Measurements from ENCODE around the gene BANF2.

DNA sequence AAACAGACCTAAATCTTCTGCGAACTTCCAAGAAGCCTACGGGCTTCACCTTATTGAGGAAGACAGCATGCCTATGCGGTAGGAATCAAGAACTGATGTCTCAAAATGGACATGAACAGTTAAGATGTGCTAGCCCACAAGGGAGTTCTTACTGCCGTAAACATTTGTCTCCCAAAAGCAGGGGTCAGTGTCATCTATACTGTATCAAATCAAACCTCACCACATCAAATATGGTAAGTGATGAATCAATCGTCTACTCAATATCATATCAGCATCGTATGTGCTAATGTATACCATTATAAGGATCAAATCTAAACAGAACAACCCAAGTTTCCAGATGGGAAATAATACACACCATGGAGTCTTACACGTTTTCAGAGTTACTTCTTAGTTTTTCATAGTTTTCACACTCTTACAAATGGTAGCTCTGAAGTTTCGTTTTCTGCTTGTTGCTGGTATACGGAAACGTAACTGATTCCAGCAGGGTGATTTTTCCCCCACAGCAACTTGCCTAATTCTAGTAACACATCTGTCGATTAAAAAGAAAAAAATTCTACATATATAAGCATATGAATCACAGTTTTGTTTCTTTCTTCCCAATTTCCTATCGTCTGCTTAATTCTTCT, 30.3 kb upstream of the BANF2 start:
- no peak for TF ChIP-seq POLR2AphosphoS5 (IDR thresholded peaks at IDR 0.05; ENCODE audit: low read depth)
- TF ChIP-seq, protein P1, sequence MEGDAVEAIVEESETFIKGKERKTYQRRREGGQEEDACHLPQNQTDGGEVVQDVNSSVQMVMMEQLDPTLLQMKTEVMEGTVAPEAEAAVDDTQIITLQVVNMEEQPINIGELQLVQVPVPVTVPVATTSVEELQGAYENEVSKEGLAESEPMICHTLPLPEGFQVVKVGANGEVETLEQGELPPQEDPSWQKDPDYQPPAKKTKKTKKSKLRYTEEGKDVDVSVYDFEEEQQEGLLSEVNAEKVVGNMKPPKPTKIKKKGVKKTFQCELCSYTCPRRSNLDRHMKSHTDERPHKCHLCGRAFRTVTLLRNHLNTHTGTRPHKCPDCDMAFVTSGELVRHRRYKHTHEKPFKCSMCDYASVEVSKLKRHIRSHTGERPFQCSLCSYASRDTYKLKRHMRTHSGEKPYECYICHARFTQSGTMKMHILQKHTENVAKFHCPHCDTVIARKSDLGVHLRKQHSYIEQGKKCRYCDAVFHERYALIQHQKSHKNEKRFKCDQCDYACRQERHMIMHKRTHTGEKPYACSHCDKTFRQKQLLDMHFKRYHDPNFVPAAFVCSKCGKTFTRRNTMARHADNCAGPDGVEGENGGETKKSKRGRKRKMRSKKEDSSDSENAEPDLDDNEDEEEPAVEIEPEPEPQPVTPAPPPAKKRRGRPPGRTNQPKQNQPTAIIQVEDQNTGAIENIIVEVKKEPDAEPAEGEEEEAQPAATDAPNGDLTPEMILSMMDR (conservative IDR thresholded peaks at IDR 0.05; ENCODE audit: low read depth in 2 of 2) = no peak
- no peak for TF ChIP-seq EZH2phosphoT487 (IDR thresholded peaks at IDR 0.05; ENCODE audit: unreplicated experiment)
- TF ChIP-seq CREB1 (CRISPR knock-in tag; IDR thresholded peaks at IDR 0.05; ENCODE audit: low read depth) = no peak
- TF ChIP-seq, protein P2, sequence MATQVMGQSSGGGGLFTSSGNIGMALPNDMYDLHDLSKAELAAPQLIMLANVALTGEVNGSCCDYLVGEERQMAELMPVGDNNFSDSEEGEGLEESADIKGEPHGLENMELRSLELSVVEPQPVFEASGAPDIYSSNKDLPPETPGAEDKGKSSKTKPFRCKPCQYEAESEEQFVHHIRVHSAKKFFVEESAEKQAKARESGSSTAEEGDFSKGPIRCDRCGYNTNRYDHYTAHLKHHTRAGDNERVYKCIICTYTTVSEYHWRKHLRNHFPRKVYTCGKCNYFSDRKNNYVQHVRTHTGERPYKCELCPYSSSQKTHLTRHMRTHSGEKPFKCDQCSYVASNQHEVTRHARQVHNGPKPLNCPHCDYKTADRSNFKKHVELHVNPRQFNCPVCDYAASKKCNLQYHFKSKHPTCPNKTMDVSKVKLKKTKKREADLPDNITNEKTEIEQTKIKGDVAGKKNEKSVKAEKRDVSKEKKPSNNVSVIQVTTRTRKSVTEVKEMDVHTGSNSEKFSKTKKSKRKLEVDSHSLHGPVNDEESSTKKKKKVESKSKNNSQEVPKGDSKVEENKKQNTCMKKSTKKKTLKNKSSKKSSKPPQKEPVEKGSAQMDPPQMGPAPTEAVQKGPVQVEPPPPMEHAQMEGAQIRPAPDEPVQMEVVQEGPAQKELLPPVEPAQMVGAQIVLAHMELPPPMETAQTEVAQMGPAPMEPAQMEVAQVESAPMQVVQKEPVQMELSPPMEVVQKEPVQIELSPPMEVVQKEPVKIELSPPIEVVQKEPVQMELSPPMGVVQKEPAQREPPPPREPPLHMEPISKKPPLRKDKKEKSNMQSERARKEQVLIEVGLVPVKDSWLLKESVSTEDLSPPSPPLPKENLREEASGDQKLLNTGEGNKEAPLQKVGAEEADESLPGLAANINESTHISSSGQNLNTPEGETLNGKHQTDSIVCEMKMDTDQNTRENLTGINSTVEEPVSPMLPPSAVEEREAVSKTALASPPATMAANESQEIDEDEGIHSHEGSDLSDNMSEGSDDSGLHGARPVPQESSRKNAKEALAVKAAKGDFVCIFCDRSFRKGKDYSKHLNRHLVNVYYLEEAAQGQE (IDR thresholded peaks at IDR 0.05; ENCODE audit: unreplicated experiment) = no peak
- no peak for TF ChIP-seq EZH2 (IDR thresholded peaks at IDR 0.05; ENCODE audit: low read depth, unreplicated experiment)
- no peak for TF ChIP-seq NANOG (IDR thresholded peaks at IDR 0.05; ENCODE audit: borderline replicate concordance)
- no peak for TF ChIP-seq ZNF114 (CRISPR knock-in tag; IDR thresholded peaks at IDR 0.05)
- TF ChIP-seq, protein P3, sequence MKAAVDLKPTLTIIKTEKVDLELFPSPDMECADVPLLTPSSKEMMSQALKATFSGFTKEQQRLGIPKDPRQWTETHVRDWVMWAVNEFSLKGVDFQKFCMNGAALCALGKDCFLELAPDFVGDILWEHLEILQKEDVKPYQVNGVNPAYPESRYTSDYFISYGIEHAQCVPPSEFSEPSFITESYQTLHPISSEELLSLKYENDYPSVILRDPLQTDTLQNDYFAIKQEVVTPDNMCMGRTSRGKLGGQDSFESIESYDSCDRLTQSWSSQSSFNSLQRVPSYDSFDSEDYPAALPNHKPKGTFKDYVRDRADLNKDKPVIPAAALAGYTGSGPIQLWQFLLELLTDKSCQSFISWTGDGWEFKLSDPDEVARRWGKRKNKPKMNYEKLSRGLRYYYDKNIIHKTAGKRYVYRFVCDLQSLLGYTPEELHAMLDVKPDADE (IDR thresholded peaks at IDR 0.05) = no peak
- TF ChIP-seq JUNB (IDR thresholded peaks at IDR 0.05; ENCODE audit: unreplicated experiment) = no peak
- no peak for TF ChIP-seq ZNF331 (CRISPR knock-in tag; IDR thresholded peaks at IDR 0.05; ENCODE audit: low read depth)
- no peak for TF ChIP-seq STAT1 (IDR thresholded peaks at IDR 0.05; ENCODE audit: unreplicated experiment)
